HG03066 (cell line): ENCODE measurements around the gene SDK1.
A peak's percentile ranks its signal among the peaks of the same experiment; 100 is the strongest.

Experiments
- ATAC-seq: cut with Tn5 transposase; IDR thresholded peaks from one replicate; pipeline ENCODE4 v1.9.1; 2021; ENCODE audit warnings: low read depth; ENCODE audit not compliant: unreplicated experiment

Gene SDK1, protein sequence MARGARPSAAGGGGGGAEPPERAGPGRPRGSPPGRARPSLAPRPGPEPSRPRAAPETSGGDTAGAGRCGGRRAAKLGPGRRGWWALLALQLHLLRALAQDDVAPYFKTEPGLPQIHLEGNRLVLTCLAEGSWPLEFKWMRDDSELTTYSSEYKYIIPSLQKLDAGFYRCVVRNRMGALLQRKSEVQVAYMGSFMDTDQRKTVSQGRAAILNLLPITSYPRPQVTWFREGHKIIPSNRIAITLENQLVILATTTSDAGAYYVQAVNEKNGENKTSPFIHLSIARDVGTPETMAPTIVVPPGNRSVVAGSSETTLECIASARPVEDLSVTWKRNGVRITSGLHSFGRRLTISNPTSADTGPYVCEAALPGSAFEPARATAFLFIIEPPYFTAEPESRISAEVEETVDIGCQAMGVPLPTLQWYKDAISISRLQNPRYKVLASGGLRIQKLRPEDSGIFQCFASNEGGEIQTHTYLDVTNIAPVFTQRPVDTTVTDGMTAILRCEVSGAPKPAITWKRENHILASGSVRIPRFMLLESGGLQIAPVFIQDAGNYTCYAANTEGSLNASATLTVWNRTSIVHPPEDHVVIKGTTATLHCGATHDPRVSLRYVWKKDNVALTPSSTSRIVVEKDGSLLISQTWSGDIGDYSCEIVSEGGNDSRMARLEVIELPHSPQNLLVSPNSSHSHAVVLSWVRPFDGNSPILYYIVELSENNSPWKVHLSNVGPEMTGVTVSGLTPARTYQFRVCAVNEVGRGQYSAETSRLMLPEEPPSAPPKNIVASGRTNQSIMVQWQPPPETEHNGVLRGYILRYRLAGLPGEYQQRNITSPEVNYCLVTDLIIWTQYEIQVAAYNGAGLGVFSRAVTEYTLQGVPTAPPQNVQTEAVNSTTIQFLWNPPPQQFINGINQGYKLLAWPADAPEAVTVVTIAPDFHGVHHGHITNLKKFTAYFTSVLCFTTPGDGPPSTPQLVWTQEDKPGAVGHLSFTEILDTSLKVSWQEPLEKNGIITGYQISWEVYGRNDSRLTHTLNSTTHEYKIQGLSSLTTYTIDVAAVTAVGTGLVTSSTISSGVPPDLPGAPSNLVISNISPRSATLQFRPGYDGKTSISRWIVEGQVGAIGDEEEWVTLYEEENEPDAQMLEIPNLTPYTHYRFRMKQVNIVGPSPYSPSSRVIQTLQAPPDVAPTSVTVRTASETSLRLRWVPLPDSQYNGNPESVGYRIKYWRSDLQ (N-terminal part only)

DNA sequence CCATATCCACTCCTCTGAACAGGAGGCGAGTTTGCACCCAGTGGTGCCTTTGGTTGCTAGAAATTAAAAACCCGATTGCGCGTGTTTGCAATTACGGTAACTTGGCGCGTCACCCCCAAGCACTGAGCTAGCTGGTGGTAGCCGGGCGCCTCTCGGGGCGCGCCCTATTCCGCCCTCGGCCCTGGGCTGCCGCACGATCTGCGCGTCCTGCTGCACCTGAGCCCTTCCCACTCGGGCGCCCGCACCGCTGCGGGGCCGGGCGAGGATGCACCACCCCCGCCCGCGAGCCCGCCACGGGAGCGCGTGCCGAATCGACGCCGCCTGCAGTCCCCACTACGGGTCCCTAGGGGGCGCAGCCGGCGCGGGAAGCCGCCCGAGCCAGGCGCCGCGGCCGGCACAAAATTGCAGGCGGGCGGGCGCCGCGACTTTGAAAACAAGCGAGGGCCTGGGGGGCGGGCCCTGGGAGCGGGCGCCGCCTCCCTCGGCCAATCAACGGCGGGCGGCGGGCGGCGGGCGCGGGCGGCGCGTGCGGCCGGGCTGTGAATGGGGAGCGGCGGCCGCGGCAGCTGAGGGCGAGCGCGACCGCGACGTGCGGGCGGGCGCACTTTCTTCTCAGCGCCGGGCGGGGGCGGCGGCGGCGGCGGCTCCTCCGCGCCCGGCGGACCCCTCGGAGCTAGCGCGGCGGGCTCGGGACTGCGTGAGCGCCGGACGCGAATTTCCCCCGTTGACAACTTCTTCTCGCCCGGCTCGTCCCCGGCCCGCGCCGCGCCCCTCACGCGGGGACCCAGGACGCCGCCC, at the start of gene SDK1:
Gene SDK1, plus strand, starts transcription at position 602 of the 798 bp plus-strand sequence. CDS start 335 bp downstream, outside the sequence.
- peak; percentile 81 for ATAC-seq

DNA sequence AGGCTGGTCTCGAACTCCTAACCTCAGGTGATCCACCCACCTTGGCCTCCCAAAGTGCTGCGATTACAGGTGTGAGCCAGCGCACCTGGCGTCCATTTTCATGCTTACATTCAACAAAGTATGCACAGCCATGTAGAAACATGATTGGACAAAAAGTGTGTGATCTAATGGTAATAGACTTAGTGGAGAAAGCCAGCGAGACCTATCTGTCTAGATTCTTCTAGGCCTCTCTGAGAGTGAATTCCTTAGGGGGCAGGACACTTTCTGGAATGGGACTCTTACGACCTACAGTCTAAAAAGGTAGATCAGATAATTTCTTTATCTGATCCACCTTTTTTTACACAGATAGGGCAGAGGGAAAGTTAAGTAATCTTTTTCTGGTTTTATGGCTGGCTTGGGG, 46.3 kb upstream of the SDK1 start:
- no peak for ATAC-seq

DNA sequence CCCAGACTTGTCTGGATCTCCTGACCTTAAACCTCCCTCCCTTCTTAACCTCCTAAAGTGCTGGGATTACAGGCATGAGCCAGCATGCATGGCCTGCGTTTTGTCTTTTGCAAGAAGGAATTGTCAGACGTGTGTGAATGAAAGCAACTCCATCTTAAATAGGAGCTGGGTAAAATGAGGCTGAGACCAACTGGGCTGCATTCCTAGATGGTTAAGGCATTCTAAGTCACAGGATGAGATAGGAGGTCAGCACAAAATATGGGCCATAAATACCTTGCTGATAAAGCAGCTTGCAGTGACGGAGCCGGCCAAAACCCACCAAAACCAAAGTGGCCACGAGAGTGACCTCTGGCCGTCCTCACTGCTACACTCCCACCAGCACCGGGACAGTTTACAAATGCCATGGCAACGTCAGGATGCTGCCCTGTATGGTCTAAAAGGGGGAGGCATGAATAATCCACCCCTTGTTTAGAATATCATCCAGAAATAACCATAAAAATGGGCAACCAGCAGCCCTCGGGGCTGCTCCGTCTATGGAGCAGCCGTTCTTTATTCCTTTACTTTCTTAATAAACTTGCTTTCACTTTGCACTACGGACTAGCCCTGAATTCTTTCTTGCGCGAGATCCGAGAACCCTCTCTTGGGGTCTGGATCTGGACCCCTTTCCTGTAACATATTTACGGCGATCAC, 41.2 kb upstream of the SDK1 start:
- ATAC-seq: no peak

DNA sequence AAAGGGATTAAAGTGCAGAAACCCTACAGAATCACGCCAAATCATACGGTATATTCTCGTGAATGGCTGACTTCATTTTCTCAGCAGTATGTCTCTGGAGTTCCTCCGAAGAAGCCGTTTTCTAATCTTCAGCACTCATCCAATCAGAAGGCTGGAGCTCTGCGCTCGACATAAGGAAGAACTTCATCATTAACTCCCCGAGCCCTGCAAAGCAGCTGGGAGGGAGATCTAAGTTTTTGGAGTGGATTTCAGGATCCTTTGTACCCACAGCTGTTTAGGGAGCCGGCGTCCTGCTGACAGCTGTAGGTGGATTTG, 40.7 kb upstream of the SDK1 start:
- no peak for ATAC-seq

DNA sequence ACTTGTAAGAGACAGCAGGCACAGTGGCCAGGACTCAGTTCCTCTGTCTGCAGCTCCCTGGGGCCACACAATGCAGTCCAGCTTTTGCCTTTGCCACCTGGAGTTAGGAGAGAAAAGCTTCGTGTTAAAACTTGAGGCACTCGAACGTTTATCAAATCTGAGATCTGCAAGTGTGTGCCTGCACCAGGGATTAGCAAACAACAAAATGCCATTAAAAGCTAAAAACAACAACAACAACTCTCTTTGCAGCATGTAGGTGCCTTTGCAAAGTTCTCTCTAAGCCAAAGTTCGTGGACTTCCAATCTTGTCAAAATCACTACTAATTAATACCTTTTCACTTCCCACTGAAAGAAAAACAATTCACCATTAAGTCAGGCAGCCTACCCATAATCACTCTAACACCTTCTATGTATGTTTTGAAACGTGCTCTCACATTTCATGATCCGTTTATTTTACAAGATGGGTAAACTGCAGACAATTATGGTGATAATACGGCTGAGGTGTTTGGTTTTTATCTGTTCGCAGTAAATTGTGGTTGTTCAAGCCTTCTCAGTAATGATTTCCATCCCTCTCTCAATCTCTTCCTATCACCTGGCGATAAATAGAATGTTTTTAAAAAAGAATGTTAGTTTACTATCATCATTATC, 36.2 kb upstream of the SDK1 start:
- no peak for ATAC-seq

DNA sequence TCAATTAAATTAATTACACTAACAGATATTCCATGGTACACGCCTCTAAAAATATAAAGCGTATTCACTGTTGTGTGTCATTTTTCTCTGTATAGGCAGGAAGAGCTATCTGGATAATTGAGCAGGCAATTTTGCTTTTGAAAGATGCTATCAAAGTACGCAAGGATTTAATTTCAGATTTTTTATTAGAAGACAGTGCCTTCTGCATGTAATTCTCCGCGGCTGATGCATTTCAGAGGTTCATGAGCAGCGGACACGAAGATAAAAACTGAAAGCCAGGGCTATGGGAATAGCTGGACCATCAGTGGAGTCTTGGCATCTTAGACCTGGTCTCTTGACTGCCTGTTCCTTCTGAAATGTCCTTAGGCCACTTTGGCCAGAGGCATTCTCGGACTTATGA, 35.7 kb upstream of the SDK1 start:
- no peak for ATAC-seq

DNA sequence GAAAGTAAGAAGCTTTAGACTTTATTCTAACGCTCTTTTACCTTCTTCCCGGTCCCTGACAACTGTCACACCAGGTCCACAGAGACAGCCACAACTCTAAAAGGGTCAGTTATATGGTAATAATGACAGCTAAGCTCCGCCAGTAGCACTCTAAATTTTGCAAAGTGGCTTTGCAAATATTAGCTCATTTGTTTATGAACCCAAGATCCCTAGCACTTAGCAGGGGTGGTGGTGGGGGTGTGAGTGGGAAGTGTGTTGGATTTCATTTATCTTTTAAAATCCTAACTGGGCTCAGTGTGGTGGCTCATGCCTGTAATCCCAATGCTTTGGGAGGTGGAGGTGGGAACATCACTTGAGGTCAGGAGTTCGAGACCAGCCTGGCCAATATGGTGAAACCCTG, 34.8 kb upstream of the SDK1 start:
- ATAC-seq: no peak

DNA sequence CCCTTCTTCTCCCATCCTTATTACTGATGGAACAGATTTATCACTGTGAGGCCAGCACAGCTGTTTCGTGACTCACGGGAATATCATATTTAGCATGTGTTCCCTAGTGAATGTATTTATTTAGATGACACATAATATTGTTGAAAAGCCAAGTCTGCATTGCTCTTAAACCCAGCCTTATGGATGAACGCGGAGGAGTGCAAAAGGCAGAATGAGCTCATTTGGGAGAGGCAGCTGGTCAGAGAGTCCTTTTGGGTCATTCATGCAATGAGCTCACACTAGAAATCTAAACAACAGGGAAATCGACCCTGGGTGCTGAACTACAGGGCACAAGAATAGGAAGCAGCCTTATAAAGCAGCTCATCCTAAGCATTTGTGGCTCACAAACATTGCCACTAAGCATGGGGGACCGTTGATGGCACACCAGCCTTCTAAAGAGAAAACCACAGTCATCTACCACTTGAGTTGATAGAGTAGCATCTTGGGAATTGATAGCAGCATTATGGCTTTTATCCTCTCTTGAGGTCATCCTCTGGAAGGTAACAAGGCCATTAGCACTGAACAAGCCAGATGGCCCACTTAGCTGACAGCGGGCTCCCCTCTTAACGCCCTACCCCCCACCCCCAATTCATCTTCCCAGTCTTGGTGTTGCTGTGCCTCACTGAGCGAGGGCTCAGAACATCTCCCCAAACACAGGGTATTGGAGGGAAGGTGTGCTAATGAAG, 32.9 kb upstream of the SDK1 start:
- no peak for ATAC-seq

DNA sequence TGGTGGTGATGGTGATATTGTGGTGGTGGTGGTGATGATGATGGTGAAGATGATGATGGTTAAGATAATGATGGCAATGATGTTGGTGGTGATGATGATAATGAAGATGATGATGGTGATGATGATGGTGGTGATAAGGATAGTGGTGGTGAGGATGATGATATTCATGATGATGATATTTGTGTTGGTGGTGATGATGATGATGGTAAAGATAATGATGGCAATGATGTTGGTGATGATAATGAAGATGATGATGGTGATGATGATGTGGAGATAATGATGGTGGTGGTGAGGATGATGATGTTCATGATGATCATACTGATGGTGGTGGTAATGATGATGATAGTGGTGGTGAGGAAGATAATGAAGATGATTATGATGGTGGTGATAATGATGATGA, 30.7 kb upstream of the SDK1 start:
- no peak for ATAC-seq

DNA sequence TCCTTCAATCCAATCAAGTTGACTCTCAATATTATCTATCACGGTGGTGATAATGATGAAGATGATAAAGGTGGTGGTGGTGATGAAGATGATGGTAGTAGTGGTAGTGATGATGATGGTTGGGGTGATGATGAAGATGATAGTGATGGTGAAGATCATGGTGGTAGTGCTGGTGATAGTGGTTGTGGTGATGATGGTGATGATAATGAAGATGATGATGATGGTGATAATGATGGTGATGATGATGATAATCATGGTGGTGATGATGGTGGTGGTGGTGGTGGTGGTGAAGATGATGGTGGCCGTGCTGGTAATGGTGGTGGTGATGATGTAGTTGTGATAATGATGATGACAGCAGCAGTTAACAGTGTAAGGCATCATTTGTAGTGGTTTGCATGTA, 29.8 kb upstream of the SDK1 start:
- no peak for ATAC-seq

DNA sequence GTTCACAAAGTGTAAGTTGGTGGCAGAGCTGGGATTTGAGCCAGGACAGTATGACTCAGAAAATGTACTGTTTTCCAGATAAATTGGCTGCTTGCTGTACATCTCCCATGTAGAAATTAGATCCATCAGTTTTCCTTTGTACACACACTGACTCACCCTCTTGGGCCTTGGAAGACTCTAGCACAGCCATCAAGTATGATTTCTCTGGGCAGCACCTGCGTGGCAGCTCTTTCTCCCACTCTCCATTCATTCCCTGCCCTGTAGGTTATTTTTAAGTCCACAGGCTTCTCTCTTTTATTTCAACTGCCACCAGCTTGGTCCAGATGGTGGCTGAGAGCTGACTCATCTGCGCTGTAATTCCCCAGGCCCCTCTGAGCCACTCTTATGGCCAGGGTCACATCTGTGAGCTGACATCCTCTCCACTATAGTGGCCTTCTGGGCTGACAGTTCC, 28.3 kb upstream of the SDK1 start:
- no peak for ATAC-seq

DNA sequence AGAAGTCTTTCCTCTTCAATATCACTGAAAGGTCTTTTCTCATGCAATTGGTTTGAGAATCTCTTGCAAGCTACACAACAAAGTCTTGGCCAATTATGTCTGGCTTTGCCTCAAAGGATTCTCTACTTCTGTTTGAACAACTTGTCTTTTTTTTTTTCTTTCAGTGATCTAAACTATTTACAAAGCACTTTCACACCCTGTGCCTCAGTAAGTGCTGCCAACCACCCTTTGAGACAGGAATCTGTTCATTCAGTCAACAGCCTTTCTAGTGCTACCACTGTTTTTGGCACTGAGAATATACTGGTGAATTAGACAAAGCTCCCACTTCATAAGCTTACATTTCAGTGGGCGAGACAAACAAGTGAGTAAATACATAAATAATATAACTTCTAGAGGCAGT, 26.9 kb upstream of the SDK1 start:
- no peak for ATAC-seq

DNA sequence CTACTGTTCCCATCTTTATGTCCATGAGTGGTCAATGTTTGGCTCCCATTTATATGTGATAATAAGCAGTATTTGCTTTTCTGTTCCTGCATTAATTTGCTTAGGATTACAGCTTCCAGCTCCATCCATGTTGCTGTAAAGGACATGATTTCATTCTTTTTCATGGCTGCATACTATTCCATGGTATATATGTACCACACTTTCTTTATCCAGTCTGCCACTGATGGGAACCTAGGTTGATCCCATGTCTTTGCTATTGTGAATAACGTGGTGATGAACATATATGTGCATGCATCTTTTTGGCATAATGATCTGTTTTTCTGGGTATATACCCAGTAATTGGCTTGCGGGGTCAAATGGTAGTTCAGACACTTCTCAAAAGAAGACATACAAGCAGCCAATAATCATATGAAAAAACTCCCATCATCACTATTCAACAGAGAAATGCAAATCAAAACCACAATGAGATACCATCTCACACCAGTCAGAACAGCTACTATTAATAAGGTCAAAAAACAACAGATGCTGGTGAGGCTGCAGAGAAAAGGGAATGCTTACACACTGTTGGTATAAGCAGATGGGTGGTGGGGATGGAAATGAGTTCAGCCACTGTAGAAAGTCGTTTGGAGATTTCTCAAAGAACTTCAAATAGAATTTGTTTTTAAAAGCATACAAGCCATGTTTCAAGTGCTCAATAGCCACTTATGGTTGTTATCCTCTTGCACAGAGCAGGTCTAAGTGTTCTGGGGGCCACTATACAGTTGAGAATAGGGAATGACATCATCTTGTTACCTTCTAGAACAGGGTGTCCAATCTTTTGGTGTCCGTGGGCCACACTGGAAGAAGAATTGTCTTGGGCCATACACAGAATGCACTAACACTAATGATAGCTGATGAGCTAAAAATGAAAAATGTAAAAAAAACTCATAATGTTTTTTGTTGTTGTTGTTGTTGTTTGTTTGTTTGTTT, 23.2 kb upstream of the SDK1 start:
- ATAC-seq: no peak

DNA sequence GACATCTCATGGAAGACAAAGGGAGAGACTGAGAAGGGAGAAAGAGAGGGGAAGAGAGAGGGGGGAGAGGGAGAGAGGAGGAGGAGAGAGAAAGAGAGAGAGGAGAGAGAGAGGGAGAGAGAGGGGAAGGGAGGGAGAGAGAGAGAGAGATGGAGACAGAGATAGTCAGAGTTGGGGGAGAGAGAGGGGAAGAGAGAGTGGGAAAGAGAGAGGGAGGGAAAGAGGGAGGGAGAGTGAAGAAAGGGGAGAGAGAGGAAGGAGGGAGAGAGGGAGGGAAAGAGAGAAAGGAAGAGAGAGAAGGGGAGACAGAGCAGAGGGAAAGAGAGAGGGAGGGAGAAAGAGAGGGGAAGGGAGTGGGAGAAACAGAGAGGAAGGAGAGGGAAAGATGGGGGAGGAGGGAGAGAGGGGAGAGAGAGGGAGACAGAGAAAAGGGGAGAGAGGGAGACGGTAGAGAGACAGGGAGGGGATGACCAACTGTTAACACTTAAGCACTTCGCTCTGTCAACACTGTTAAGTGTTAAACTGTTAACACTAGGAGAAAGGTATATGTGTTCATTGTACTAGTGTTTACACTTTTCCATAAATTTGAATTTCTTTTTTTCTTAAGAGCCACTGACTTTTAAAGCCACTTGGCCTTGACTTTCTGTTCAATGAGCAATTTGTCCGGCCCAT, 21.8 kb upstream of the SDK1 start:
- no peak for ATAC-seq

DNA sequence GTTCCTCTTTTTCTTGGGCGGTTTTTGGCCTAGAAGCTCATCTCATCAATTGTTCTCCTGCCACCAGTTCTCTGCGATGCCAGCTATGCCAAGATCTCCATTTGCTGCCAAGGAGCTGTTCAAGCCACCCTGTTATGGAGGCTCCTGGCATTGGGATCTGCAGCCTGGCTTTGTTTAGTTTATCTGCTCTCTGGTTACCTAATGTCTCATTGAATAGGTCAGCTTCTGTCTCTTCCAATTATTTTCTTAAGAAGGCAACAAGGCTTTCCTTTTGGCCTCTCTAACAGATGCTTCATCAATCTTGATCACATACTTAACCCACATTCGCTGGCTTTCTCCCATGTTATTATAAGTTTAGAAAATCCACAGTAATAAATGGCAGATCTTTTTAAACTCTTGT, 20.6 kb upstream of the SDK1 start:
- no peak for ATAC-seq

DNA sequence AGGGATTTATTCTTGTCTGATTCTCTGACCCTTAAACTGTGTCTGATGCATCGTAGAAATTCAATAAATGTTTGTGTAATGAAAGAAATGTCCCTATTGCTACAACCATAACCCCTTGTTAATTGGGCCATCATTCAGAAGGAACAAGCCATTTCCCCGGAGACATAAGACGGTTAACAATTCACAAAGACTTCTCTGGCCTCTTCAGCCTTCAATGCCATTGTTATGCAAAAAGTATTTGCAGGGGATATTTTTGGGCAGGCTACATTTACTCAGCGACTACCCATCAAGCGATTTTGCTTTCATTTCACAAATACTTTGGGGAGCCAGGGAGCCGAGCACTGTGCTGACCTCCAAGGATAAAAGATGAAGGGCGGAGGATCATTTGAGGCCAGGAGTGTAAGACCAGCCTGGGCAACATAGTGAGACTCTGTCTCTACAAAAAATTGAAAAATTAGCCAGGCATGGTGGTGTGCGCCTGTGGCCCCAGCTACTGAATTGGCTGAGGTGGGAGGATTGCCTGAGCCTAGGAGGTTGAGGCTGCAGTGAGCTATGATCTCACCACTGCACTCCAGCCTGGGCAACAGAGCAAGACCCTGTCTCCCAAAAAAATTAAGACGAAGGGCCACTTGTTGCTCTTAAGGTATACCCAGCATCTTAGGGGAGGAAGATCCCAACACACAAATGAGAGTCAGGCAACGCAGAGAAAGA, 20.0 kb upstream of the SDK1 start:
- ATAC-seq: no peak
